Liver (tissue), 9 donors: ENCODE results near the gene RRAGB. TPM values are rescaled to one million over a fixed set of nuclear protein-coding genes. Genes with fewer than 3 reads are reported as not detected.

Experiments used
- DNase-seq: peaks from one replicate; pipeline ENCODE4 v3.0.0-alpha.2; 2017; ENCODE audit warnings: low spot score
- H3K27ac ChIP-seq, 2 donors: one replicate each; pipeline ENCODE4 v1.7.0; 2013; ENCODE audit warnings: inconsistent platforms in 2 of 2, low read length in 2 of 2, control low read depth in 1 of 2, low read depth in 1 of 2, mild to moderate bottlenecking in 1 of 2
- H3K27me3 ChIP-seq, 4 donors: one replicate each; pipeline versions ENCODE4 v1.6.1 to v1.7.0; 2013; ENCODE audit warnings: low read length in 3 of 4, inconsistent platforms in 1 of 4, mild to moderate bottlenecking in 1 of 4, moderate library complexity in 1 of 4; ENCODE audit not compliant: control insufficient read depth in 4 of 4, insufficient read depth in 4 of 4
- H3K36me3 ChIP-seq, 4 donors: one replicate each; pipeline versions ENCODE4 v1.6.1 to v1.7.0; 2013; ENCODE audit warnings: low read length in 3 of 4, mild to moderate bottlenecking in 3 of 4, low read depth in 1 of 4, moderate library complexity in 1 of 4; ENCODE audit not compliant: control insufficient read depth in 4 of 4, insufficient read depth in 3 of 4
- H3K4me1 ChIP-seq, 4 donors: one replicate each; pipeline versions ENCODE4 v1.6.1 to v1.7.0; 2013; ENCODE audit warnings: low read length in 3 of 4, mild to moderate bottlenecking in 3 of 4, moderate library complexity in 1 of 4; ENCODE audit not compliant: control insufficient read depth in 4 of 4, insufficient read depth in 4 of 4
- H3K4me3 ChIP-seq, 3 donors: one replicate each; pipeline versions ENCODE4 v1.6.1 to v1.7.0; 2013; ENCODE audit warnings: low read length in 3 of 3, control low read depth in 1 of 3, low read depth in 1 of 3, mild to moderate bottlenecking in 1 of 3
- H3K9ac ChIP-seq, 2 donors: one replicate each; pipeline ENCODE4 v1.7.0; 2013; ENCODE audit warnings: low read length in 2 of 2, mild to moderate bottlenecking in 2 of 2, moderate library complexity in 2 of 2, control low read depth in 1 of 2, low read depth in 1 of 2
- H3K9me3 ChIP-seq, 4 donors: one replicate each; pipeline versions ENCODE4 v1.6.1 to v1.7.0; 2013; ENCODE audit warnings: low read length in 3 of 4; ENCODE audit not compliant: control insufficient read depth in 4 of 4
- EGR1 ChIP-seq, 2 donors: IDR thresholded peaks; 2 replicates each; pipeline ENCODE4 v1.6.1; 2016 to 2018; ENCODE audit warnings: antibody characterized with exemption in 2 of 2, low read depth in 2 of 2
- FOXA1 ChIP-seq: IDR thresholded peaks from 2 replicates; pipeline ENCODE4 v1.6.1; 2016; ENCODE audit warnings: antibody characterized with exemption
- FOXA2 ChIP-seq: IDR thresholded peaks from 2 replicates; pipeline ENCODE4 v1.6.1; 2016; ENCODE audit warnings: antibody characterized with exemption
- GABPA ChIP-seq, 2 donors: IDR thresholded peaks in 1 of 2; conservative IDR thresholded peaks in 1 of 2; 2 replicates each; pipeline ENCODE4 v1.6.1; 2016; ENCODE audit warnings: antibody characterized with exemption in 2 of 2, mild to moderate bottlenecking in 1 of 2, moderate library complexity in 1 of 2
- HNF4A ChIP-seq, 2 donors: conservative IDR thresholded peaks; 2 replicates each; pipeline ENCODE4 v1.6.1; 2016; ENCODE audit warnings: antibody characterized with exemption in 2 of 2, mild to moderate bottlenecking in 2 of 2
- HNF4G ChIP-seq: IDR thresholded peaks from 2 replicates; pipeline ENCODE4 v1.6.1; 2016; ENCODE audit warnings: antibody characterized with exemption
- JUND ChIP-seq, 2 donors: IDR thresholded peaks; 2 replicates each; pipeline ENCODE4 v1.6.1; 2016; ENCODE audit warnings: antibody characterized with exemption in 2 of 2
- NR2F2 ChIP-seq: IDR thresholded peaks from 2 replicates; pipeline ENCODE4 v1.6.1; 2016; ENCODE audit warnings: antibody characterized with exemption
- RAD21 ChIP-seq, 2 donors: IDR thresholded peaks; 2 replicates each; pipeline ENCODE4 v1.6.1; 2016; ENCODE audit warnings: antibody characterized with exemption in 2 of 2, mild to moderate bottlenecking in 2 of 2
- RXRA ChIP-seq, 2 donors: IDR thresholded peaks; 2 replicates each; pipeline ENCODE4 v1.6.1; 2017 to 2018; ENCODE audit warnings: antibody characterized with exemption in 2 of 2, mild to moderate bottlenecking in 1 of 2
- SP1 ChIP-seq: IDR thresholded peaks from 2 replicates; pipeline ENCODE4 v1.6.1; 2018; ENCODE audit warnings: antibody characterized with exemption, mild to moderate bottlenecking
- TAF1 ChIP-seq: conservative IDR thresholded peaks from 2 replicates; pipeline ENCODE4 v1.6.1; 2016; ENCODE audit warnings: antibody characterized with exemption, mild to moderate bottlenecking
- WGBS: extraction: QIAGEN DNeasy Blood & Tissue Kit; methylation state at CpG from one replicate; pipeline ENCODE4 v1.1.7; 2013; 5-methylcytosine and 5-hydroxymethylcytosine counted together
- polyA plus RNA-seq, 2 donors: library from polyadenylated mRNA; stranded (reverse) in 1 of 2; unstranded in 1 of 2; fragments of 200-250 nt in 1 of 2; fragments of >200 nt in 1 of 2; fragmentation: Nextera tagmentation in 1 of 2; extraction: Ambion mirVana in 1 of 2; gene quantifications; one replicate each; pipeline versions ENCODE4 v1.2.1 to v1.2.3, GENCODE V29; 2013 to 2015
- total RNA-seq, 2 donors: library from RNA; depleted of rRNA; stranded (reverse); fragments of >200 nt; gene quantifications; one replicate each; pipeline ENCODE4 v1.2.3, GENCODE V29; 2014
- TF ChIP-seq, protein P1 (sequence below): IDR thresholded peaks from 2 replicates; pipeline ENCODE4 v1.6.1; 2016; ENCODE audit warnings: antibody characterized with exemption
- TF ChIP-seq, protein P2 (sequence below): IDR thresholded peaks from 2 replicates; pipeline ENCODE4 v1.6.1; 2016; ENCODE audit warnings: antibody characterized with exemption
- TF ChIP-seq, protein P3 (sequence below): fragments of 150-350 bp; IDR thresholded peaks from 2 replicates; pipeline ENCODE4 v1.5.1; 2017; ENCODE audit warnings: improper control_type of control experiment, low read depth, low read length; ENCODE audit not compliant: missing input control
- TF ChIP-seq, protein P4 (sequence below): IDR thresholded peaks from 2 replicates; pipeline ENCODE4 v1.6.1; 2016; ENCODE audit warnings: antibody characterized with exemption
- donor health status: healthy.
- donor health status: healthy.
- donor health status: healthy.
- donor health status: healthy.
- donor health status: healthy.

The RRAGB gene
- total and polyA plus RNA-seq, 4 donors = 2.8 to 10.3 (median 8.1) TPM

DNA sequence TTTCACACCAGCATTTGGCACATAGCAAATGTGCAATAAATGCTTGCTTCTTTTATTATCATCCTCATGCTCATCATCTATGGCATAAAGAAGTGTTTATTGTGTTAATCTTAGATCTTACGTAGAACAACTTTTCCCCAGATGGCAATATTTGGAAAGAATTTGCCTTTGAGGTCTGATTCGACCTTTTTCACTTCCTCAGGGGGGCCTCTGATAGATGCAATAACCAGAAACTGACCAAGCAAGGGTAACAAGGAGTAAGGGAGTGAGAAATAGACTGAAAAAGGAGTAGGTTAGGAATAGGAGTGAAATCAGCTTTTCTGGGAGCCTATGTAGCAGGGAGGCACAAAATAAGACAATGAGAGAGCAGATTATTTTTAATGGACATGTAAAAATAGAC lies 70.2 kb downstream of the RRAGB start:
- no peak for DNase-seq
- Histone ChIP-seq H3K27ac (no peak overlapping the region), H3K4me1 (no peaks in the 10 kb centered on the region), H3K9ac (no peak overlapping the region), H3K4me3 (no peak overlapping the region), H3K36me3 (no peaks in the 10 kb centered on the region), H3K27me3 (no peaks in the 10 kb centered on the region), H3K9me3 (no peaks in the 10 kb centered on the region)
- WGBS = 87% methylated on average over 2 of the region's 2 CpGs
- TF ChIP-seq FOXA1 (no peak), NR2F2 (no peak), JUND (IDR thresholded peaks at IDR 0.05) (no peak), HNF4A (conservative IDR thresholded peaks at IDR 0.05) (no peak), RAD21 (IDR thresholded peaks at IDR 0.05) (no peak), HNF4G (no peak), RXRA (IDR thresholded peaks at IDR 0.05) (no peak), GABPA (IDR thresholded peaks at IDR 0.05 in 1 of 2, conservative IDR thresholded peaks at IDR 0.05 in 1 of 2) (no peak), TAF1 (no peak), EGR1 (IDR thresholded peaks at IDR 0.05; ENCODE audit: low read depth in 2 of 2) (no peak), FOXA2 (no peak)
- TF ChIP-seq, protein P1, sequence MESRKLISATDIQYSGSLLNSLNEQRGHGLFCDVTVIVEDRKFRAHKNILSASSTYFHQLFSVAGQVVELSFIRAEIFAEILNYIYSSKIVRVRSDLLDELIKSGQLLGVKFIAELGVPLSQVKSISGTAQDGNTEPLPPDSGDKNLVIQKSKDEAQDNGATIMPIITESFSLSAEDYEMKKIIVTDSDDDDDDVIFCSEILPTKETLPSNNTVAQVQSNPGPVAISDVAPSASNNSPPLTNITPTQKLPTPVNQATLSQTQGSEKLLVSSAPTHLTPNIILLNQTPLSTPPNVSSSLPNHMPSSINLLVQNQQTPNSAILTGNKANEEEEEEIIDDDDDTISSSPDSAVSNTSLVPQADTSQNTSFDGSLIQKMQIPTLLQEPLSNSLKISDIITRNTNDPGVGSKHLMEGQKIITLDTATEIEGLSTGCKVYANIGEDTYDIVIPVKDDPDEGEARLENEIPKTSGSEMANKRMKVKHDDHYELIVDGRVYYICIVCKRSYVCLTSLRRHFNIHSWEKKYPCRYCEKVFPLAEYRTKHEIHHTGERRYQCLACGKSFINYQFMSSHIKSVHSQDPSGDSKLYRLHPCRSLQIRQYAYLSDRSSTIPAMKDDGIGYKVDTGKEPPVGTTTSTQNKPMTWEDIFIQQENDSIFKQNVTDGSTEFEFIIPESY = no peak
- TF ChIP-seq, protein P2, sequence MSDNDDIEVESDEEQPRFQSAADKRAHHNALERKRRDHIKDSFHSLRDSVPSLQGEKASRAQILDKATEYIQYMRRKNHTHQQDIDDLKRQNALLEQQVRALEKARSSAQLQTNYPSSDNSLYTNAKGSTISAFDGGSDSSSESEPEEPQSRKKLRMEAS = no peak
- TF ChIP-seq, protein P3, sequence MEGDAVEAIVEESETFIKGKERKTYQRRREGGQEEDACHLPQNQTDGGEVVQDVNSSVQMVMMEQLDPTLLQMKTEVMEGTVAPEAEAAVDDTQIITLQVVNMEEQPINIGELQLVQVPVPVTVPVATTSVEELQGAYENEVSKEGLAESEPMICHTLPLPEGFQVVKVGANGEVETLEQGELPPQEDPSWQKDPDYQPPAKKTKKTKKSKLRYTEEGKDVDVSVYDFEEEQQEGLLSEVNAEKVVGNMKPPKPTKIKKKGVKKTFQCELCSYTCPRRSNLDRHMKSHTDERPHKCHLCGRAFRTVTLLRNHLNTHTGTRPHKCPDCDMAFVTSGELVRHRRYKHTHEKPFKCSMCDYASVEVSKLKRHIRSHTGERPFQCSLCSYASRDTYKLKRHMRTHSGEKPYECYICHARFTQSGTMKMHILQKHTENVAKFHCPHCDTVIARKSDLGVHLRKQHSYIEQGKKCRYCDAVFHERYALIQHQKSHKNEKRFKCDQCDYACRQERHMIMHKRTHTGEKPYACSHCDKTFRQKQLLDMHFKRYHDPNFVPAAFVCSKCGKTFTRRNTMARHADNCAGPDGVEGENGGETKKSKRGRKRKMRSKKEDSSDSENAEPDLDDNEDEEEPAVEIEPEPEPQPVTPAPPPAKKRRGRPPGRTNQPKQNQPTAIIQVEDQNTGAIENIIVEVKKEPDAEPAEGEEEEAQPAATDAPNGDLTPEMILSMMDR = no peak
- TF ChIP-seq, protein P4, sequence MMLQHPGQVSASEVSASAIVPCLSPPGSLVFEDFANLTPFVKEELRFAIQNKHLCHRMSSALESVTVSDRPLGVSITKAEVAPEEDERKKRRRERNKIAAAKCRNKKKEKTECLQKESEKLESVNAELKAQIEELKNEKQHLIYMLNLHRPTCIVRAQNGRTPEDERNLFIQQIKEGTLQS = no peak

DNA sequence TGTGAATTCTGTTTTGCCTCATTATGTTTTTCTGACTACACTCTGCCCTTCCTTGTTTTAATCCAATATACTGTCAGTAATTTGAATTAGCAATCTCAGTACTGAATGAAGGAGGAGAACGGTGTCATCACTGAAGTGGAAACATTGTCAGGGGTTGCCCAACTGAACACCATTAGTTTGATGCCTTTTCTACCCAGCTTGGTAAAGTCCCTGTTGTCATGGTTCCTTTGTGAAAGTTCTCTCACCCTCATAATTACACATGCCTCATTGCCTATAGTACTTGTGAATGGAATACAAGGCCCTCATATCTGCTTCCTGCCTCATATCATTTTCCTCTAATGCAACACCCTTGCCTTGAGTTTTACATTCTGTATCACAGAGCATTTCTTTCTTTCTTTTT lies 76.9 kb downstream of the RRAGB start:
- Histone ChIP-seq H3K27ac (no peak overlapping the region), H3K27me3 (no peaks in the 10 kb centered on the region), H3K9ac (no peak overlapping the region), H3K36me3 (no peaks in the 10 kb centered on the region), H3K4me1 (no peaks in the 10 kb centered on the region), H3K9me3 (no peaks in the 10 kb centered on the region), H3K4me3 (no peak overlapping the region)
- TF ChIP-seq EGR1 (IDR thresholded peaks at IDR 0.05; ENCODE audit: low read depth in 2 of 2) = no peak
- no peak for TF ChIP-seq TAF1
- TF ChIP-seq FOXA2 = no peak
- no peak for TF ChIP-seq NR2F2
- no peak for TF ChIP-seq HNF4A (conservative IDR thresholded peaks at IDR 0.05)
- TF ChIP-seq GABPA (IDR thresholded peaks at IDR 0.05 in 1 of 2, conservative IDR thresholded peaks at IDR 0.05 in 1 of 2) = no peak
- no peak for TF ChIP-seq SP1
- no peak for TF ChIP-seq RAD21 (IDR thresholded peaks at IDR 0.05)
- TF ChIP-seq, protein P2 = no peak
- no peak for TF ChIP-seq JUND (IDR thresholded peaks at IDR 0.05)
- no peak for TF ChIP-seq RXRA (IDR thresholded peaks at IDR 0.05)
- TF ChIP-seq, protein P4 = no peak
- WGBS = 88% methylated on average over 1 of the region's 1 CpG
- no peak for DNase-seq
